ENCODE results near the gene CAMK2N2.

CAMK2N2 gene

GRCh38 chr3:184261270-184261853 lies at the start of gene CAMK2N2:
Gene CAMK2N2 (minus strand): TSS chr3:184261553. CDS start chr3:184261285, 268 bp downstream.
- no peaks in the 10 kb centered on the region for H4K20me1 ChIP-seq (ENCODE audit: insufficient read depth, low read length)
- peak within 1 kb of the TSS; percentile 55 for H2AFZ ChIP-seq (ENCODE audit: low read depth, low read length)
- H3K9me3 ChIP-seq (ENCODE audit: insufficient read depth, low read length), result no peaks in the 10 kb centered on the region
- H3K4me1 ChIP-seq (ENCODE audit: low read length), result no peaks in the 10 kb centered on the region
- H3K79me2 ChIP-seq (ENCODE audit: low read length), result no peaks in the 10 kb centered on the region
- no peak within 1 kb of the TSS for H3K27ac ChIP-seq (ENCODE audit: low read length)
- H3K9ac ChIP-seq (ENCODE audit: low read length), result peak within 1 kb of the TSS; percentile 82
- TF ChIP-seq CTCF (IDR thresholded peaks at IDR 0.05; ENCODE audit: low read depth, low read length) (no peak), EZH2phosphoT487 (IDR thresholded peaks at IDR 0.05; ENCODE audit: low read depth) (no peak)
- peak within 1 kb of the TSS; percentile 87 for H3K4me2 ChIP-seq (ENCODE audit: low read length)
- no peaks in the 10 kb centered on the region for H3K36me3 ChIP-seq (replicated peaks; ENCODE audit: low read depth, low read length)
- H3K27me3 ChIP-seq (ENCODE audit: low read depth, low read length), result no peaks in the 10 kb centered on the region
- H3K4me3 ChIP-seq (ENCODE audit: low read length), result peak within 1 kb of the TSS; percentile 93

DNA sequence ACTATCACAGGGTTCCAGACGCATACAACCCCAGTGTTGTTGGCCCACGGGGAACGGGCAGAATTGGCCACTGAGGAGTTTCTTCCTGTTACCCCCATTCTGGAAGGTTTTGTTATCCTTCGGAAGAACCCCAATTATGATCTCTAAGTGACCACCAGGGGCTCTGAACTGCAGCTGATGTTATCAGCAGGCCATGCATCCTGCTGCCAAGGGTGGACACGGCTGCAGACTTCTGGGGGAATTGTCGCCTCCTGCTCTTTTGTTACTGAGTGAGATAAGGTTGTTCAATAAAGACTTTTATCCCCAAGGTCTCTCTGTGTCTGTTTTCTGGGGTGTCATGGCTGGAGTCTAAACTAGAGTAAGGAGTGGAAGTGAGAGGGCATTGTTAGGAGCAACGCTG lies 47.4 kb upstream of the CAMK2N2 start:
- no peaks in the 10 kb centered on the region for H3K9me3 ChIP-seq (ENCODE audit: insufficient read depth, low read length)
- H3K4me3 ChIP-seq (ENCODE audit: low read length), result no peak overlapping the region
- H2AFZ ChIP-seq (ENCODE audit: low read depth, low read length), result no peak overlapping the region
- H3K4me1 ChIP-seq (ENCODE audit: low read length), result peaks cover under 1% of the 10 kb centered on the region; the same call in 1 of the 2 replicates
- H3K36me3 ChIP-seq (replicated peaks; ENCODE audit: low read depth, low read length), result peaks cover 41% of the 10 kb centered on the region
- no peaks in the 10 kb centered on the region for H3K79me2 ChIP-seq (ENCODE audit: low read length)
- no peak overlapping the region for H3K27ac ChIP-seq (ENCODE audit: low read length)
- H3K4me2 ChIP-seq (ENCODE audit: low read length), result no peak overlapping the region
- H3K27me3 ChIP-seq (ENCODE audit: low read depth, low read length), result no peaks in the 10 kb centered on the region
- no peak for TF ChIP-seq EZH2phosphoT487 (IDR thresholded peaks at IDR 0.05; ENCODE audit: low read depth)
- no peak for TF ChIP-seq CTCF (IDR thresholded peaks at IDR 0.05; ENCODE audit: low read depth, low read length)
- no peaks in the 10 kb centered on the region for H4K20me1 ChIP-seq (ENCODE audit: insufficient read depth, low read length)
- no peak overlapping the region for H3K9ac ChIP-seq (ENCODE audit: low read length)

DNA sequence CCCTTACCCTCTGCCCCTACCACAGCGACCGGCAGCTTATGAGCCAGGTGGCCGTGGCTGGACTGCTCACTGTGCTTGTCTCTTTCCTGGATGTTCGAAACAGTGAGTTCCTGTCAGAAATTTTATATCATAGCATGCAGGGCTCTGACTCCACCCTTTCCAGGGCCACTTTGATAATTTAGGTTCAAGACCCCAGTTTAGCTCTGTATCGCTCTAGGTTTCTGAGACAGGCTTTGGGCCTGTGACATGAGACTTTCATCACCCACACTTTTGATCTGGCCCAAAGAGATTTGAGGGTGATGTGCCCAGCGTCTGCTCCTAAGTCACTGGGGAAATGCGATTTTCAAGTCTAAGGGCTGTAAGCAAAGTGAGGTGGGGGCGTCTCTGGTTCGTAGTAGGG lies 46.6 kb upstream of the CAMK2N2 start:
- Histone ChIP-seq H3K4me3 (ENCODE audit: low read length) (no peak overlapping the region), H3K9me3 (ENCODE audit: insufficient read depth, low read length) (no peaks in the 10 kb centered on the region), H2AFZ (ENCODE audit: low read depth, low read length) (no peak overlapping the region), H3K27ac (ENCODE audit: low read length) (no peak overlapping the region), H3K4me2 (ENCODE audit: low read length) (no peak overlapping the region), H3K9ac (ENCODE audit: low read length) (no peak overlapping the region), H3K79me2 (ENCODE audit: low read length) (no peaks in the 10 kb centered on the region), H3K27me3 (ENCODE audit: low read depth, low read length) (no peaks in the 10 kb centered on the region), H3K36me3 (replicated peaks; ENCODE audit: low read depth, low read length) (peaks cover 49% of the 10 kb centered on the region), H3K4me1 (ENCODE audit: low read length) (no peaks in the 10 kb centered on the region), H4K20me1 (ENCODE audit: insufficient read depth, low read length) (no peaks in the 10 kb centered on the region)
- no peak for TF ChIP-seq CTCF (IDR thresholded peaks at IDR 0.05; ENCODE audit: low read depth, low read length)
- no peak for TF ChIP-seq EZH2phosphoT487 (IDR thresholded peaks at IDR 0.05; ENCODE audit: low read depth)

- Histone ChIP-seq H3K4me2 (ENCODE audit: low read length) (no peak overlapping the region), H3K79me2 (ENCODE audit: low read length) (peaks cover 3% of the 10 kb centered on the region)
Measured at GRCh38 chr3:184306341-184306972, 45.1 kb upstream of the CAMK2N2 start.

More at GRCh38 chr3:184306341-184306972, 45.1 kb upstream of the CAMK2N2 start:
- H3K9me3 ChIP-seq (ENCODE audit: insufficient read depth, low read length), result no peaks in the 10 kb centered on the region
- H3K27me3 ChIP-seq (ENCODE audit: low read depth, low read length), result no peaks in the 10 kb centered on the region
- no peak overlapping the region for H2AFZ ChIP-seq (ENCODE audit: low read depth, low read length)
- TF ChIP-seq EZH2phosphoT487 (IDR thresholded peaks at IDR 0.05; ENCODE audit: low read depth) (no peak), CTCF (IDR thresholded peaks at IDR 0.05; ENCODE audit: low read depth, low read length) (no peak)
- no peaks in the 10 kb centered on the region for H3K4me1 ChIP-seq (ENCODE audit: low read length)
- no peak overlapping the region for H3K27ac ChIP-seq (ENCODE audit: low read length)
- H3K9ac ChIP-seq (ENCODE audit: low read length), result no peak overlapping the region
- H4K20me1 ChIP-seq (ENCODE audit: insufficient read depth, low read length), result no peaks in the 10 kb centered on the region
- H3K4me3 ChIP-seq (ENCODE audit: low read length), result no peak overlapping the region
- H3K36me3 ChIP-seq (replicated peaks; ENCODE audit: low read depth, low read length), result peaks cover 63% of the 10 kb centered on the region
